Measurements from ENCODE around the gene MGAT4C. TPM values are rescaled to one million over a fixed set of nuclear protein-coding genes. Genes with fewer than 3 reads are reported as not detected.
"Not testable (repeated sequence)": the region's sequence is repeated elsewhere in the genome, so short reads cannot be mapped to it uniquely, and the experiment has no call there.

The MGAT4C gene
- under 1 TPM; 0.17 to 0.73 (median 0.35) TPM for total RNA-seq
- long read RNA-seq, donor 1, result 0 reads
- long read RNA-seq, donor 2, result 0 reads

DNA sequence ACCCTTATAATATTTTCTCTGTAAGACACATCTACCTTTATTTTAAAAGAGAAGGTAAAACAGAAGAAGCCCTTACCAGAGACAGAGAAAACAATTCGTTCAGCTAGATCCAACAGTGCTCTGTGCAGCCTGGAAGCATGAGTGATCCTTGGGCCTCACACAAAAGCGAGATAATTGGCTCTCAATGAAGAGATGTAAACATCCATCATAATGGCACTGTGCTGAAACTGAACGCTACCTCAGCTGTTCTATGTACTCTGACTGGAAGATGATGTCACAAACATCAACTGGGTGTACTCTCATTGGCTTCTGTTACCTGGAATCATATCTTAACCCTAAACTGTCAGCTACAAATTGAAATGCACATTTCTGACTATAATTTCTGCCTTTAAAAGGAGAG, at the start of gene MGAT4C:
Gene MGAT4C (minus strand): TSS at position 229 of the 400 bp plus-strand sequence.
- no peaks in the 10 kb centered on the region for H3K9me3 ChIP-seq
- DNase-seq, result no peak
- H3K36me3 ChIP-seq (ENCODE audit: low read depth), result no peaks in the 10 kb centered on the region
- no peak within 1 kb of the TSS for H3K4me3 ChIP-seq
- no peak for ATAC-seq
- H3K4me1 ChIP-seq (ENCODE audit: low read depth), result no peaks in the 10 kb centered on the region
- TF ChIP-seq, protein P1, sequence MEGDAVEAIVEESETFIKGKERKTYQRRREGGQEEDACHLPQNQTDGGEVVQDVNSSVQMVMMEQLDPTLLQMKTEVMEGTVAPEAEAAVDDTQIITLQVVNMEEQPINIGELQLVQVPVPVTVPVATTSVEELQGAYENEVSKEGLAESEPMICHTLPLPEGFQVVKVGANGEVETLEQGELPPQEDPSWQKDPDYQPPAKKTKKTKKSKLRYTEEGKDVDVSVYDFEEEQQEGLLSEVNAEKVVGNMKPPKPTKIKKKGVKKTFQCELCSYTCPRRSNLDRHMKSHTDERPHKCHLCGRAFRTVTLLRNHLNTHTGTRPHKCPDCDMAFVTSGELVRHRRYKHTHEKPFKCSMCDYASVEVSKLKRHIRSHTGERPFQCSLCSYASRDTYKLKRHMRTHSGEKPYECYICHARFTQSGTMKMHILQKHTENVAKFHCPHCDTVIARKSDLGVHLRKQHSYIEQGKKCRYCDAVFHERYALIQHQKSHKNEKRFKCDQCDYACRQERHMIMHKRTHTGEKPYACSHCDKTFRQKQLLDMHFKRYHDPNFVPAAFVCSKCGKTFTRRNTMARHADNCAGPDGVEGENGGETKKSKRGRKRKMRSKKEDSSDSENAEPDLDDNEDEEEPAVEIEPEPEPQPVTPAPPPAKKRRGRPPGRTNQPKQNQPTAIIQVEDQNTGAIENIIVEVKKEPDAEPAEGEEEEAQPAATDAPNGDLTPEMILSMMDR (IDR thresholded peaks at IDR 0.05), result no peak
- intact Hi-C loops (cut with DNase I, micrococcal nuclease), result no loop called here

DNA sequence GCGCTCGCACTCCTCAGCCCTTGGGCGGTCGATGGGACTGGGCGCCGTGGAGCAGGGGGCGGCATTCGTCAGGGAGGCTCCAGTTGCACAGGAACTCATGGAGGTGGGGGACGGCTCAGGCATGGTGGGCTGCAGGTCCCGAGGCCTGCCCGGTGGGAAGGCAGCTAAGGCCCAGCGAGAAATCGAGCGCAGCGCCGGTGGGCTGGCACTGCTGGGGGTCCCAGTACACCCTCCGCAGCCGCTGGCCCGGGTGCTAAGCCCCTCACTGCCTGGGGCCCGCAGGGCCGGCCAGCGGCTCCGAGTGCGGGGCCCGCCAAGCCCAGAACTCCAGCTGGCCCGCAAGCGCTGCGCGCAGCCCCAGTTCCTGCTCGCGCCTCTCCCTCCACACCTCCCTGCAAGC, 40.2 kb upstream of the MGAT4C start:
- DNase-seq; intact Hi-C loops (cut with DNase I, micrococcal nuclease); H3K4me3 ChIP-seq; H3K4me1 ChIP-seq (ENCODE audit: low read depth); H3K9me3 ChIP-seq; ATAC-seq; H3K36me3 ChIP-seq (ENCODE audit: low read depth): not testable (repeated sequence)

DNA sequence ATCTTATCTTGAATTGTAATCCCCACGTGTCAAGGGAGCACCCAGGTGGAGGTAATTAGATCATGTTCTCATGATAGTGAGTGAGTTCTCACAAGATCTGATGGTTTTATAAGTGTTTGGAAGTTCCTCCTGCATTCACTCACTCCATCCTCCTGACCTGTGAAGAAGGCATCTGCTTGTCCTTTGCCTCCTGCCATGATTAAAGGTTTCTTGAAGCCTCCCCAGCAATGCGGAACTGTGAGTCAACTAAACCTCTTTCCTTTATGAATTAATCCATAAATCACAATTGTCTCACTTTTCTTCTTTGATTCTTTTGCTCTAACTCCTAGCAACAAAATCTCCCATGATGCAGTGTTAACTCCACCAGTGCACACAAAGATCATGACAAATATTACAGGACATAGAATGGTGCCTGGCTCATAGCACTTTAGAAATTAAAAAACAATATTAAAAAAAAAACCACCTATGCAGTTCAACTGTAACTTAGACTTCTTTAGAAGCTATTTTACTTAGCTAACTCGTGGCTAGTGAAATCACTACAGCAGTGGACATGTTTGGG, 37.6 kb upstream of the MGAT4C start:
- DNase-seq (no peak), ATAC-seq (no peak)
- H3K9me3 ChIP-seq, result no peaks in the 10 kb centered on the region
- no peak overlapping the region for H3K4me3 ChIP-seq
- no peaks in the 10 kb centered on the region for H3K36me3 ChIP-seq (ENCODE audit: low read depth)
- TF ChIP-seq, protein P1 (IDR thresholded peaks at IDR 0.05), result no peak
- H3K4me1 ChIP-seq (ENCODE audit: low read depth), result no peaks in the 10 kb centered on the region
- intact Hi-C loops (cut with DNase I, micrococcal nuclease), result no loop called here

DNA sequence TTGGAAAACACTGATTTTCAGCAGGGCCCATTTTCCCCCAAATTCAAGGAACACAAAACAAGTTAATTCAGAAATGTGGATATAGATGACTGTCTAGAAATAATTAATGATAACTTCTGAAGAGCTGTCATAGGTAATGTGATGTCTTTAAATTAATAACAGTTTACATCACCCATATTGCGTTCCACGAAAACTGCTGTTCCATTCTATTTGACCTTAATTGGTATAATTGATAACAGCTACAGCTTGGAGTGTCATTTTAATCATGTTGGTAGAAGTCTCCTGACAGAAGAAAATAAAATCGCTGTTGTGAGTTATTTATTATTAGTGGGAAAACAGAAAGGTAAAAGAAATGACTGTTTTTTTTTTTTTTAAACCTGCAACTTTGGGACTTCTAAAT, 36.3 kb upstream of the MGAT4C start:
- intact Hi-C loops (cut with DNase I, micrococcal nuclease), result no loop called here
- DNase-seq (no peak), ATAC-seq (no peak)
- H3K9me3 ChIP-seq, result no peaks in the 10 kb centered on the region
- no peak overlapping the region for H3K4me3 ChIP-seq
- TF ChIP-seq, protein P1 (IDR thresholded peaks at IDR 0.05), result no peak
- no peaks in the 10 kb centered on the region for H3K36me3 ChIP-seq (ENCODE audit: low read depth)
- no peaks in the 10 kb centered on the region for H3K4me1 ChIP-seq (ENCODE audit: low read depth)

DNA sequence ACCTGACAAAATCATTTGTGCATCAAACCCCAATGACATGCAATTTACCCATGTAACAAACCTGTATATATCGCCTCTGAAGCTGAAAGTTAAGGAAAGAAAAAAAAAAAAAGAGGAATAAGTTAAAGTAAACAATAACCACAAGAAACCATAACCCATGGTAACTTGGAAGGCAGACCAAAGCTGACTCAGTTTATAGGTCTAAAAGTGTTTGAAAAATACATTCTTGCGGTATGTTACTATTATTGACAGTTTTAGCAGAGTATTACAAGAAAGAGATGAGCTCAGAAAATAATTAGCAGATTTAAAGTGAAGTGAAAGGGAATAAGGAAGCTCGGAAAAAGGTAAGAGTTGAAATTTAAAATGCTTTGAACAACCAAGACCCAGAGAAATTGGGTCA, 34.4 kb upstream of the MGAT4C start:
- no peaks in the 10 kb centered on the region for H3K4me1 ChIP-seq (ENCODE audit: low read depth)
- TF ChIP-seq, protein P1 (IDR thresholded peaks at IDR 0.05), result no peak
- ATAC-seq, result no peak

DNA sequence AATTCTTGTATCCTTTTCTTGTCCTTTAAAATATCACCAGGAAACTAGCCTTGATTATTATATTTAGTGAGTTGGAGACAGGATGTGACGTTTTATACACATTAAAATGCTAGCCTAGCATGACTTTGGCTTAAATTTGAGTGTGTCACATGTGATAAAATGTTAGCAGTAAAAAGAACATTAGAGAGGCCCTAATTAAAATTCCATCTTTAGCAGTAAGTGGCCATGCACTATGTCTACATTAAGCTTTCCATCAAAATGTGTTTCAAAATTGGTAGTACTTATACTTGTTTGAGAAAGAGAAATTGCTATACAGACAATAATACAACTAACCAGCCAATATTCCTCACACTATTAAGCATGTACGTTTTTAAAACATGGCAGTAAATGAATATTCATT, 29.9 kb upstream of the MGAT4C start:
- ATAC-seq (no peak), DNase-seq (no peak)
- H3K9me3 ChIP-seq, result no peaks in the 10 kb centered on the region
- intact Hi-C loops (cut with DNase I, micrococcal nuclease), result no loop called here
- H3K4me1 ChIP-seq (ENCODE audit: low read depth), result no peaks in the 10 kb centered on the region
- H3K36me3 ChIP-seq (ENCODE audit: low read depth), result no peaks in the 10 kb centered on the region
- TF ChIP-seq, protein P1 (IDR thresholded peaks at IDR 0.05), result no peak
- H3K4me3 ChIP-seq, result no peak overlapping the region

More for the DNA sequence above, 34.4 kb upstream of the MGAT4C start:
- no peak for DNase-seq
- Histone ChIP-seq H3K9me3 (no peaks in the 10 kb centered on the region), H3K36me3 (ENCODE audit: low read depth) (no peaks in the 10 kb centered on the region), H3K4me3 (no peak overlapping the region)
- intact Hi-C loops (cut with DNase I, micrococcal nuclease), result no loop called here
